ENCODE results near the gene LGR4. TPM values are rescaled to one million over a fixed set of nuclear protein-coding genes. Genes with fewer than 3 reads are reported as not detected.

LGR4 gene
- total and polyA plus RNA-seq, 9 of the 15 experiments (the other 6 are each of a cell fraction or from before 2014, with no cell fraction given), result 0.94 to 10.1 (median 5.8) TPM

GRCh38 chr11:27420217-27420616 is 52.4 kb downstream of the LGR4 start:
- ChIA-PET POLR2A (interaction anchor here (1.0 to 1.9 kb wide), 11 partner anchors 8 to 207 kb away, joined by 3 to 11 read pairs (median 3); no protein-coding TSS in a partner anchor), CTCF (ENCODE audit: low intra/inter-chr PET ratio) (no interaction called here)
- peak overlapping the region; percentile 27; the same call in 1 of the 2 replicates for H2AFZ ChIP-seq (ENCODE audit: low read depth, low read length)
- no peaks in the 10 kb centered on the region for H3K27me3 ChIP-seq (ENCODE audit: control insufficient read depth in 2 of 2, insufficient read depth in 2 of 2, low read length in 2 of 2)
- H3K4me3 ChIP-seq, result no peak overlapping the region
- DNase-seq (ENCODE audit: extremely low read depth in 1 of 4, low spot score in 3 of 4) (peak; percentile 43 to 82 (median 52)), FAIRE-seq (peak; percentile 75), ATAC-seq (peak; percentile 86)
- WGBS (ENCODE audit: insufficient coverage, low coverage, missing lambda C conversion rate), result 2% methylated on average over 4 of the region's 4 CpGs
- peak overlapping the region in 1 of 2 experiments; percentile 44; a peak in 2 of 4 replicates for H3K9ac ChIP-seq (ENCODE audit: insufficient read depth in 1 of 2, low read depth in 2 of 2, low read length in 2 of 2)
- H3K4me1 ChIP-seq (replicated peaks in 1 of 2; ENCODE audit: control insufficient read depth in 2 of 2, insufficient read depth in 2 of 2, low read length in 2 of 2), result peaks cover 6 to 53% of the 10 kb centered on the region in 2 experiments; a peak in 4 of 5 replicates
- intact Hi-C loops (cut with micrococcal nuclease) (loop anchor here (1.0 to 2.0 kb wide), 3 partner anchors 27 to 53 kb away; partner anchors contain the start of gene LGR4), in situ Hi-C loops (cut with MboI) (loop anchor here (5.0 kb wide), 1 partner anchor 48 kb away; no protein-coding TSS in a partner anchor)
- no peaks in the 10 kb centered on the region for H3K36me3 ChIP-seq (ENCODE audit: control insufficient read depth, insufficient read depth, low read length)
- no TSS peak for BruUV-seq (replicated peaks)
- peaks cover 37% of the 10 kb centered on the region; the same call in 2 of the 3 replicates for H3K79me2 ChIP-seq (ENCODE audit: control insufficient read depth, insufficient read depth, low read length)
- no peaks in the 10 kb centered on the region for H4K20me1 ChIP-seq (replicated peaks; ENCODE audit: control insufficient read depth, insufficient read depth, low read length)
- peak overlapping the region; percentile 54 for H3K4me2 ChIP-seq (ENCODE audit: insufficient read depth, low read length)
- H3K9me3 ChIP-seq (replicated peaks; ENCODE audit: control insufficient read depth, insufficient read depth, low read depth, low read length), result no peaks in the 10 kb centered on the region
- H3K27ac ChIP-seq (ENCODE audit: extremely low read depth, low read depth, low read length), result peak overlapping the region; percentile 76
- H3K9me1 ChIP-seq (ENCODE audit: control insufficient read depth, insufficient read depth, low read length), result no peaks in the 10 kb centered on the region
- peak; percentile 75 for TF ChIP-seq C11orf30 (IDR thresholded peaks at IDR 0.05; ENCODE audit: low read depth)
- TF ChIP-seq RBM25 (IDR thresholded peaks at IDR 0.05; ENCODE audit: low read depth, low read length, severe bottlenecking), result peak; percentile 47
- peak in 1 of 2 experiments; percentile 17; a peak in 1 of 4 replicates for TF ChIP-seq FOXK2 (conservative IDR thresholded peaks at IDR 0.05 in 1 of 2, IDR thresholded peaks at IDR 0.05 in 1 of 2; ENCODE audit: low read depth in 2 of 2)
- TF ChIP-seq CREM (IDR thresholded peaks at IDR 0.05; ENCODE audit: low read depth), result peak; percentile 47
- peak; percentile 33 for TF ChIP-seq MAFG (tag; conservative IDR thresholded peaks at IDR 0.05)
- TF ChIP-seq GTF2E2 (tag; IDR thresholded peaks at IDR 0.05), result 0 out of 2 replicates have a peak, but pooled peaks have one; percentile 28
- peak; percentile 32 for TF ChIP-seq TBP (optimal IDR thresholded peaks at IDR 0.05; ENCODE audit: low read depth, low read length)
- peak; percentile 65; the same call in 1 of the 2 replicates for TF ChIP-seq ZNF316 (IDR thresholded peaks at IDR 0.05)
- no peak for TF ChIP-seq EGR1 (conservative IDR thresholded peaks at IDR 0.05)
- TF ChIP-seq FOS (IDR thresholded peaks at IDR 0.05; ENCODE audit: extremely low read depth, insufficient read length), result no peak
- TF ChIP-seq SMAD4 (CRISPR knock-in tag; conservative IDR thresholded peaks at IDR 0.05), result 0 out of 2 replicates have a peak, but pooled peaks have one; percentile 5
- peak; percentile 82 for TF ChIP-seq ZKSCAN1 (IDR thresholded peaks at IDR 0.05; ENCODE audit: low read depth, low read length)
- 0 out of 2 replicates have a peak, but pooled peaks have one; percentile 41 for TF ChIP-seq FOXJ2 (tag; IDR thresholded peaks at IDR 0.05)
- 0 out of 2 replicates have a peak, but pooled peaks have one; percentile 15 for TF ChIP-seq TRIM28 (IDR thresholded peaks at IDR 0.05)
- no peak for TF ChIP-seq ZFP91 (CRISPR knock-in tag; IDR thresholded peaks at IDR 0.05)
- 0 out of 4 replicates have a peak, but pooled peaks of 1 of the 2 experiments have one; percentile 19 for TF ChIP-seq RCOR1 (IDR thresholded peaks at IDR 0.05; ENCODE audit: borderline replicate concordance in 1 of 2, low read depth in 2 of 2, low read length in 2 of 2)
- peak; percentile 49; the same call in 1 of the 2 replicates for TF ChIP-seq MAFK (IDR thresholded peaks at IDR 0.05; ENCODE audit: low read length)
- peak in 1 of 2 experiments; percentile 40; a peak in 3 of 4 replicates for TF ChIP-seq MNT (conservative IDR thresholded peaks at IDR 0.05)
- no peak for TF ChIP-seq ZNF707 (CRISPR knock-in tag; conservative IDR thresholded peaks at IDR 0.05)
- peak; percentile 53; the same call in 1 of the 2 replicates for TF ChIP-seq MAFF (IDR thresholded peaks at IDR 0.05; ENCODE audit: low read length)
- TF ChIP-seq NFE2 (IDR thresholded peaks at IDR 0.05; ENCODE audit: low read depth), result peak; percentile 81
- TF ChIP-seq FOXK1 (CRISPR knock-in tag; IDR thresholded peaks at IDR 0.05; ENCODE audit: borderline replicate concordance), result no peak
